ENCODE data around the gene CDC42SE1.
"Not testable (repeated sequence)": the region's sequence is repeated elsewhere in the genome, so short reads cannot be mapped to it uniquely, and the experiment has no call there.

CDC42SE1 gene, protein sequence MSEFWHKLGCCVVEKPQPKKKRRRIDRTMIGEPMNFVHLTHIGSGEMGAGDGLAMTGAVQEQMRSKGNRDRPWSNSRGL

GRCh38 chr1:151059109-151060006, at the start of gene CDC42SE1:
CDC42SE1 (minus strand) TSS chr1:151059622; CDS start chr1:151055730, 3,892 bp downstream.
- DNase-seq (ENCODE audit: low spot score), result peak; percentile 95

- DNase-seq (ENCODE audit: low spot score), result no peak
These were observed 48.9 kb upstream of the CDC42SE1 start for GRCh38 chr1:151108331-151108730.

- peak; percentile 30 for DNase-seq (ENCODE audit: low spot score)
These were observed 47.5 kb upstream of the CDC42SE1 start for GRCh38 chr1:151106894-151107293.

DNA sequence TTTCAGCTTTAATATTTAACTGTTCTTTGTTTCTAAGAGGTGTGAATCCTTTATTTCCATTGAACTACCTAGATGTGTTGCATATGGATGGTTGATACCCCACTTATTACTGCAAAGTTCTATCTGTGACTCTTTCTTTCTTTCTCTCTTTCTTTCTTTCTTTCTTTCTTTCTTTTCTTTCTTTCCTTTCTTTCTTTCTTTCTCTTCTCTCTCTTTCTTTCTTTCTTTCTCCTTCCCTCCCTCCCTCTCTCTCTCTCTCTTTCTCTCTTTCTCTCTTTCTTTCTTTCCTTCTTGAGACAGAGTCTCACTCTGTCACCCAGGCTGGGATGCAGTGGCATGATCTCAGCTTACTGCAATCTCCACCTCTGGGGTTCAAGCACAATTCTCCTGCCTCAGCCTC, 45.2 kb upstream of the CDC42SE1 start:
- no peak for DNase-seq (ENCODE audit: low spot score)

DNA sequence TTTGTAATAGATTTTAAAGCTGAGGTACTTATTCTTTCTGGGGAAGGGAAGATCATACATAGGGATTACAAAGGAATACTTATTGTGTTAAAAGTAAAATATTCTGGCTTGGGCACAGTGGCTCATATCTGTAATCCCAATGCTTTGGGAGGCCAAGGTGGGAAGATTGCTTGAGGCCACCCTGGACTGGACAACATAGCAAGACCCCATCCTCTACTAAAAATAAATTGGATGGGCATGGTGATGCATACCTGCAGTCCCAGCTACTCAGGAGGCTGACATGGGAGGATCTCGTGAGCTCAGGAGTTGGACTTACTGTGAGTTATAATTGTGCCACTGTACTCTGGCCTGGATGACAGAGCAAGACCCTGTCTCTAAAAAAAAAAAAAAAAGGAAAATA, 38.7 kb upstream of the CDC42SE1 start:
- DNase-seq (ENCODE audit: low spot score), result no peak

GRCh38 chr1:151097426-151097825, 38.0 kb upstream of the CDC42SE1 start:
- DNase-seq (ENCODE audit: low spot score), result not testable (repeated sequence)

DNA sequence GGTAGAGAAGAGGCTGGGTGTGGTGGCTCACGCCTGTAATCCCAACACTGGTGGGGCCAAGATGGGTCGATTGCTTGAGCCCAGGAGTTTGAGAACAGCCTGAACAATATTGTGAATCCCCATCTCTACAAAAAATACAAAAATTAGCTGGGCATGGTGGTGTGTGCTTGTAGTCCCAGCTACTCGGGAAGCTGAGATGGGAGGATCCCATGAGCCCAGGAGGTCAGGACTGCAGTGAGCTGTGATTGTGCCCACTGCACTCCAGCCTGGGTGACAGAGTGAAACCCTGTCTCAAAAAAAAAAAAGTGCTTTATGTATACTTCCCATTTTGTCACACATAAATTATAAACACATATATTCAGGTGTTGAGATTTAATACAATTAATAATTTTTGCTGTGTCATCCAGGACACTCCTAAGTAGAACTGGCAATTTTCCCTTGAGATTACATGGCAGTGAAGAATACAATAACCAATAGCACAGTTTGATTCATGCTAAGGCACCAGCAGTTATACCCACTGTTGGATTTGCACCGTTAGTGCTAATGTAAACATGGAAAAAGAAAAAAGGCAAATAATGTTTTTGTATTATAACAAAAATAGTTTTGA, 26.6 kb upstream of the CDC42SE1 start:
- no peak for DNase-seq (ENCODE audit: low spot score)

- DNase-seq (ENCODE audit: low spot score), result no peak
These were observed 12.8 kb upstream of the CDC42SE1 start for GRCh38 chr1:151072224-151072623.

DNA sequence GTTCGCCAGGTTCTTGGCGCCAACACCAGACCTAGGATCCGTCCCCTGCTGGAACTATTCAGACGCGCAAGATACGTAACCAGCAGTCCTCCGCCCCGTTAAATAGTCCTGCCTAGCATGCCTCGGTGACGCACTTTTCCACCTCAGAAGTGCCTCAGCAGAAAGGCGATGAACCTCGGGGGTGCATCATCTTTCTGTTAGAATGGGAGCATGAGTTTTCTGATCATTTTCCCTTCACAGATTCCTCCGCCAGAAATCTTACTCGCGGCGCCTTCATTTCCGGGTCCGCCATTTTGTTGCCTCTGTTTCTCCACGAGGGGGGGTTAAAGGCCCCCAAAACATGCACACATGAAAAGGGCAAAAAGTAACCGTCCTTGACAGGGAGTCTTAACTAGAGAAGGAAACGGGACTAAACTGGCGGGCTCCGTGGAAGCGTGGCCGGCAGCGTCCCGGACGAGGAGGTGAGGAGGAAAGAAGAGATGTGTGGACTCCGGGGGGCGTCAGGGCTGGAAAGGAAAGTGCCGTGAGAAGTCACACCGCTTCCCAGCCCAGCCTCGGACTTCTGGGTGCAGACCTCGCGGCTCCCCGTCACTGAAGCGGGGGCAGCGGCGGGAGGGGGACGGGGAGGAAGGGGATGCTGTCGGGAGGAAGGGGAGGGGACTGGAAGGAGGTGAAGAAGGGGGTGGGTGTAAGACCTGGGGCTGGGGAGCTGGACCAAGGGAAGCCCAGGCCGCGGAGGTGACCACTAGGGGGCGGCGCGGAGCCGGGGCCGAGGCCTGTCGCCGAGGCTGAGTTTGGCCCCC, 11.3 kb upstream of the CDC42SE1 start, which contains the start of gene GABPB2:
GABPB2 (plus strand) TSS at position 288 of the 803 bp plus-strand sequence. CDS start 17,429 bp downstream, outside the sequence.
- DNase-seq (ENCODE audit: low spot score), result peak; percentile 95

DNA sequence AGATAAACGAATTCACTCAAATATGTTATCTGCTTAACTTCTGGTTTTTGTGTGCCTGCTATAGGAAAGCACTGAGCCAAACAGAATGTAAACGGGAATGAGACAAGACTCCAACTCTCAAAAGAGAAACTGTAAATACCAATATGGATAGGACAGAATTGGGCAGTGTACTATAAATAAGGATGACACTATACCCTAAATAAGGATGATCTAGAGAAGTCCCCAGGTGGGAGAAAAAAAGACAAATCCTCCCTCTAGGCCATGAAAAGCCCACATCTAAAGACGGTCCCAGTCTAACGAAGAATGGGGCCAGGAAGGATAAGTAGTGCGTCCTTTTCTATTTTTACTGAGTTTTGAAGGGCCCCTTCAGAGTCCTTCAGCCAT, 9.7 kb upstream of the CDC42SE1 start:
- DNase-seq (ENCODE audit: low spot score), result no peak

GRCh38 chr1:151067185-151067584, 7.8 kb upstream of the CDC42SE1 start:
- no peak for DNase-seq (ENCODE audit: low spot score)

DNA sequence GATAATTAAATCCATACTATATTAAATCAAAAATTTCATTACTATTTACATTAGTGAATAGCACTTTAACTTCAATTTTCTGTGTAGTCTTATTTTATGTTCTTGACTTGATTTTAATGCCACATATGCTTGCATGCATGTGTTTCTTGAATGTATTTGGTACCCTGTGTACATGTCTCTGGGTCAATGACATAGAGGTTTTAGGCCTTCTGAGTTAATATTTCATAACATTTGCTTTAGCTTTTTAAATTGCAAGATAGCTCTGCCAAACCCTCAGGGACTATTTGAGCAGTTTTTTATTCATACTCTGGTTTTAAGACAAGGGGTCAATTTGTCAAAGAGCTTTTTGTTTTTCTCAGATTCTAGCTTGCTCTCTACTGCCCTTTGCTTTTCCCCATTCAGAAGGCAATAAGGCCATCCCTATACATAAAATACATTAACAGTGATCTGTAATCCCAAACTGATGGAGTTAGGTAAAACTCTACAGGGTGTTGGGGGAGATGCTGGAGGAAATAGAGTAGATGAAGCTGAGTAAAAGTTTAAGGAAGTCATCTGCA, 5.7 kb upstream of the CDC42SE1 start:
- DNase-seq (ENCODE audit: low spot score), result no peak

- peak; percentile 84 for DNase-seq (ENCODE audit: low spot score)
These were observed 3.4 kb upstream of the CDC42SE1 start for GRCh38 chr1:151062741-151063371.

DNA sequence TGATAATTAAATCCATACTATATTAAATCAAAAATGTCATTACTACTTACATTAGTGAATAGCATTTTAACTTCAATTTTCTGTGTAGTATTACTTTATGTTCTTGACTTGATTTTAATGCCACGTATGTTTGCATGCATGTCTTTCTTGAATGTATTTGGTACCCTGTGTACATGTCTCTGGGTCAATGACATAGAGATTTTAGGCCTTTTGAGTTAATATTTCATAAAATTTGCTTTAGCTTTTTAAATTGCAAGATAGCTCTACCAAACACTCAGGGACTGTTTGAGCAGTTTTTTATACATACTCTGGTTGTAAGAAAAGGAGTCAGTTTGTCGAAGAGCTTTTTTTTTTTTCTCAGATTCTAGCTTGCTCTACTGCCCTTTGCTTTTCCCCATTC, 2.3 kb upstream of the CDC42SE1 start:
- no peak for DNase-seq (ENCODE audit: low spot score)

DNA sequence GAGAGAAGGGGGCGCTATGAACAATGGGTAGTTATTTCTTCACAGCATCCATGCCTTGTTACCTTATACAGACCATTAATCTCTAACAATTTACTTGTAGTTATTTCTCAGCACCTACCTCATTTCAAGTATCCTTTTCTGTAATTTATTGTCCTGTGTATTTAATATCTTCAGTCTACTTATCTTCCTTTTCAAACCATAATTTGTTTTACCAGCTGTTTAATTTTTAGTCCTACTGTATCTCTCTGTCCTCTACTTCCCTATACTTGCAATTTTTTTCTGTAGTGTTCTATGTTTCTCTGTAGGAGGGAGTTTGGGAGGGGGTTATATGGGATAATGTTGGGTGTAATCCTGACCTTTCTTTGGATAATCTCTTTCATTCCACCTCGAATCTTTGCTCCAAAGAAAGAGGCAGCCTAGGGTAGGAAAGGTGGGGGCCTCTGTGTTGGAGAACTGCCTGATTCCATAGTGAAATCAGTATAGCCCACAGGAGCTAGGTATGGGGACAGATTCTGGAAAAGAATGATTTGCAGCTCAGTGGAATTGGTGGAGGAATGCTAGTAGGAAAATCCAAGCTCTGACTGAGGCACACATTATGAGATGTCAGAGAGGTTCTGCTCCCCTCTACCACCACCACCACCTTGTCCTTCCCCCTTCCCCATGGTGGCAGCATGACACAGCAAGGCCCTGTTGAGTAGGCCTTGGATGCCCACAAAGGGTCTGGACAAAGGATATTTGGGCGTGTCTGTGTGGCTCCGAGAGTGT, 1.4 kb upstream of the CDC42SE1 start:
- DNase-seq (ENCODE audit: low spot score), result no peak

GRCh38 chr1:151060007-151060656, 710 bp upstream of the CDC42SE1 start, which contains the start of gene MLLT11:
MLLT11 (plus strand) TSS chr1:151060397; CDS start chr1:151067225, 6,828 bp downstream.
- peak; percentile 71 for DNase-seq (ENCODE audit: low spot score)

GRCh38 chr1:151058692-151059091, 730 bp downstream of the CDC42SE1 start:
- DNase-seq (ENCODE audit: low spot score), result peak; percentile 33

DNA sequence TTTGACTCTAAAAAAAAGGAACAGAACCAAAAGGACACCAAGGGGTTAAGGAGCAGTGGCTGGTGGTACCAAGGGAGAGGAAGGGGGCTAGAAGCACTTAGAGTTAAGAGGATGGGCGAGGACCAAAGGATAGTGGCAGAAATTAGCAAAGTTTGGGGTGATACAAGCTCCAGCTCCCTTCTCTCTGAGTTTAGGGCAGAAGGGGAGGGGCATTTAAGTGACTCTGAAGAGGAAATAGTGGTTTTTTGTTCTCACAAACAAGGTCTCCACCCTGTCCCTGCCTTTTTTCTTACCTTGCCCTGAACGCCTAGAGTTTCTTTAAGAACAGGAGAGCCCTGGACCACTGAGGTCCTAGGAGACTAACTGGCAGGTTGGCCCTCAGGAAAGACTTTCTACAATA, 3.3 kb downstream of the CDC42SE1 start:
- no peak for DNase-seq (ENCODE audit: low spot score)

DNA sequence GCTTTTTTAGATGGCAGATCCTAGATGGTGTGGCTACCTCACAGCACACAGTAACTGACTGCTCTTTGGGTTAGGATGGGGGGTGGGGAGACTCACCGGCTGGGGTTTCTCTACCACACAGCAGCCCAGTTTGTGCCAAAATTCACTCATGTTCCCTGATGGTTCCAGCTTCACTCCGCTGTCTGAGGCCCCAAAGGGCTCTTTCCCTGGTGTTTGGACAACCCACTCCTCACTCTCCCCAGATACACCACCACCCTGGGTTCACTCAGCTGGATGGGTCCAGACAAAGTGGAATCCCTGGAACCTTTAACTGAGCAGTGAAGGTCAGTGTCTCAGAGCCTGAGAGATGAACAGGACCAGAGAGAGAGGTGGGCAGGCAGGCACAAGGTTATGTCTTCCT, 3.8 kb downstream of the CDC42SE1 start:
- DNase-seq (ENCODE audit: low spot score), result no peak

DNA sequence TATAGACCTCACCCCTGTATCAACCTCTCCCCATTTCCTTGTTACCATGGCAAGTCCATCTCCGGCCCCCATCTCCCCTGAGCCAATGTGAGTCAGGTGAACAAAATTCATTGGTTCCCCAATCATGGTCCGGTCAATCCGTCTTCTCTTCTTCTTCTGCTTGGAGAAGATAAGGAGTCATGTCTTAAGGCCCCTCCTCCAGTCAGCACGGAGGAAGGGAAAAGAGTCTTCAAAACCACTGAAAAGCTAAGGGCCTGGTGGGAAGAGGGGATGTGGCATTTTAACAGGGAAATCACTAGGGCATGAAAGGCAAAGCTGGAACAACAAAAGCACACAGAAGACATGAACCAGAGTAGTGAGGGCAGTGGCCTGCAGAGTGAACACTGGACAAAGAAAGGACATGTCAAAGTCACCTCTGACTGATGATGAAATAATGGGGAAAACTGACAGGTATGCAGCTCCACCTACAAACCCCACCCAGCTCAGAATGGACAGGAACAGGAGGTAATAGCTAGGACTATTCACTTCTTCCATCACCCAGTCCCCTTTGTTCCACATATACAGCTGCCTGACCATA, 4.4 kb downstream of the CDC42SE1 start:
- no peak for DNase-seq (ENCODE audit: low spot score)
